IMR-90 (cell line): ENCODE measurements around the gene SUN1. TPM values are rescaled to one million over a fixed set of nuclear protein-coding genes. Genes with fewer than 3 reads are reported as not detected.

ENCODE experiments used
- ATAC-seq: fragments of 200-7000 bp; cut with Tn5 transposase; 2 replicates; pipeline ENCODE4 v1.9.1; 2020; ENCODE audit warnings: low read depth, mild to moderate bottlenecking, moderate library complexity
- BruUV-seq: library from RNA; stranded (reverse); fragments of 400-500 nt; replicated peaks from 2 replicates; lab custom pipeline; 2021; lab: Mats Ljungman, UMichigan
- CTCF ChIA-PET: fragments of 300-600 bp; formaldehyde crosslinking; extraction: SDS; loops from one replicate; lab custom pipeline; 2021; ENCODE audit warnings: antibody characterized with exemption; lab: Yijun Ruan, JAX
- POLR2A ChIA-PET: fragments of 300-600 bp; sonication (Branson Sonifier 250); formaldehyde crosslinking; loops from one replicate; lab custom pipeline; 2022; ENCODE audit warnings: antibody characterized with exemption; ENCODE audit not compliant: unreplicated experiment; lab: Charles Lee
- DNase-seq: peaks from one replicate; pipeline ENCODE4 v3.0.0; 2013
- H2AFZ ChIP-seq: replicated peaks from 2 replicates; pipeline ENCODE3; 2013; ENCODE audit warnings: low read length, mild to moderate bottlenecking; ENCODE audit not compliant: poor library complexity
- H2AK5ac ChIP-seq: 2 replicates; pipeline ENCODE4 v1.6.1; 2013; ENCODE audit warnings: low read depth, low read length, inconsistent platforms
- H2AK9ac ChIP-seq: replicated peaks from 2 replicates; pipeline ENCODE3; 2013; ENCODE audit warnings: mild to moderate bottlenecking, low read depth, low read length, moderate library complexity; ENCODE audit not compliant: poor library complexity
- H2BK120ac ChIP-seq: 2 replicates; pipeline ENCODE4 v1.6.1; 2013; ENCODE audit warnings: low read depth, low read length, inconsistent platforms
- H2BK15ac ChIP-seq: 3 replicates; pipeline ENCODE4 v1.6.1; 2013; ENCODE audit warnings: low read depth, low read length, inconsistent platforms
- H2BK20ac ChIP-seq: 2 replicates; pipeline ENCODE4 v1.6.1; 2013; ENCODE audit warnings: low read depth, mild to moderate bottlenecking, inconsistent platforms, low read length, moderate library complexity
- H2BK5ac ChIP-seq: 2 replicates; pipeline ENCODE4 v1.6.1; 2013; ENCODE audit warnings: mild to moderate bottlenecking, low read depth, low read length, inconsistent platforms; ENCODE audit not compliant: poor library complexity, severe bottlenecking
- H3K14ac ChIP-seq: replicated peaks from 2 replicates; pipeline ENCODE4 v1.6.1; 2013; ENCODE audit warnings: low read depth, low read length, inconsistent platforms
- H3K18ac ChIP-seq: 2 replicates; pipeline ENCODE4 v1.6.1; 2013; ENCODE audit warnings: low read depth, low read length, control low read depth
- H3K23ac ChIP-seq: 2 replicates; pipeline ENCODE4 v1.6.1; 2013; ENCODE audit warnings: low read depth, low read length, inconsistent platforms
- H3K27ac ChIP-seq: 2 replicates; pipeline ENCODE4 v1.5.1; 2013; ENCODE audit warnings: mild to moderate bottlenecking, control low read depth, low read length; ENCODE audit not compliant: insufficient read depth
- H3K27me3 ChIP-seq: 2 replicates; pipeline ENCODE4 v1.6.1; 2013; ENCODE audit warnings: low read length; ENCODE audit not compliant: control insufficient read depth, insufficient read depth
- H3K36me3 ChIP-seq: 2 replicates; pipeline ENCODE4 v1.6.1; 2013; ENCODE audit warnings: low read length, mixed read lengths; ENCODE audit not compliant: control insufficient read depth, insufficient read depth
- H3K4ac ChIP-seq: 2 replicates; pipeline ENCODE4 v1.6.1; 2013; ENCODE audit warnings: low read depth, low read length, inconsistent platforms
- H3K4me1 ChIP-seq: 2 replicates; pipeline ENCODE4 v1.6.1; 2013; ENCODE audit warnings: low read length, mixed read lengths; ENCODE audit not compliant: control insufficient read depth, insufficient read depth
- H3K4me2 ChIP-seq: 2 replicates; pipeline ENCODE4 v1.6.1; 2013; ENCODE audit warnings: low read depth, mild to moderate bottlenecking, control low read depth, low read length, moderate library complexity
- H3K4me3 ChIP-seq: 2 replicates; pipeline ENCODE4 v1.5.1; 2013; ENCODE audit warnings: low read depth, mild to moderate bottlenecking, control low read depth, low read length, moderate library complexity; ENCODE audit not compliant: insufficient read depth
- H3K56ac ChIP-seq: 2 replicates; pipeline ENCODE4 v1.6.1; 2013; ENCODE audit warnings: low read length, inconsistent platforms; ENCODE audit not compliant: insufficient read depth; ENCODE audit errors: extremely low read depth
- H3K79me1 ChIP-seq, 2 experiments: 2 replicates each; pipeline ENCODE4 v1.6.1; 2013; ENCODE audit warnings: low read length in 2 of 2, inconsistent platforms in 1 of 2, low read depth in 1 of 2
- H3K9ac ChIP-seq: 2 replicates; pipeline ENCODE4 v1.6.1; 2013; ENCODE audit warnings: low read depth, low read length, control low read depth
- H3K9me1 ChIP-seq: 2 replicates; pipeline ENCODE4 v1.6.1; 2013; ENCODE audit warnings: low read length, inconsistent platforms; ENCODE audit not compliant: insufficient read depth
- H3K9me3 ChIP-seq: 2 replicates; pipeline ENCODE4 v1.6.1; 2013; ENCODE audit warnings: low read length; ENCODE audit not compliant: control insufficient read depth, insufficient read depth
- H4K20me1 ChIP-seq: 2 replicates; pipeline ENCODE4 v1.6.1; 2013; ENCODE audit warnings: low read length, inconsistent platforms; ENCODE audit not compliant: insufficient read depth
- H4K5ac ChIP-seq: 2 replicates; pipeline ENCODE4 v1.6.1; 2013; ENCODE audit warnings: mild to moderate bottlenecking, low read depth, low read length, control low read depth
- H4K8ac ChIP-seq, 2 experiments: 2 replicates each; pipeline ENCODE4 v1.6.1; 2013; ENCODE audit warnings: low read depth in 2 of 2, low read length in 2 of 2, control low read depth in 1 of 2, inconsistent platforms in 1 of 2
- H4K91ac ChIP-seq: 2 replicates; pipeline ENCODE4 v1.6.1; 2013; ENCODE audit warnings: low read depth, low read length, inconsistent platforms; ENCODE audit not compliant: insufficient read depth
- BHLHE40 ChIP-seq: fragments of 150-350 bp; IDR thresholded peaks from 2 replicates; pipeline ENCODE4 v1.6.1; 2016; ENCODE audit warnings: mild to moderate bottlenecking, low read depth, low read length
- RCOR1 ChIP-seq: IDR thresholded peaks from 2 replicates; pipeline ENCODE4 v1.6.1; 2012; ENCODE audit warnings: mild to moderate bottlenecking, low read length, improper control_type of control experiment; ENCODE audit not compliant: insufficient replicate concordance
- WGBS, 2 experiments: methylation state at CpG; one replicate each; pipeline versions ENCODE4 v1.1.5 to v1.1.7; 2013; ENCODE audit warnings: missing lambda C conversion rate in 2 of 2; ENCODE audit not compliant: insufficient read length in 1 of 2; ENCODE audit errors: extremely low coverage in 2 of 2; 5-methylcytosine and 5-hydroxymethylcytosine counted together
- dilution Hi-C: fragments of 300-500 bp; cut with HindIII; formaldehyde crosslinking; loops from one replicate; pipeline ENCODE4 v1.14.3; 2018; ENCODE audit warnings: low sequenced_read_pairs; ENCODE audit not compliant: unreplicated experiment
- in situ Hi-C: fragments of 300-500 bp; cut with MboI; formaldehyde crosslinking; loops from 3 replicates; pipeline ENCODE4 v1.14.3; 2019; ENCODE audit warnings: low sequenced_read_pairs, inconsistent platforms, mixed read lengths
- intact Hi-C: fragments of 100-400 bp; cut with micrococcal nuclease; formaldehyde crosslinking; loops from 2 replicates; pipeline ENCODE4 v1.10.0; 2022
- polyA plus RNA-seq, 3 experiments: library from polyadenylated mRNA; depleted of rRNA; stranded (reverse); fragments of >200 nt; gene quantifications; 2 replicates each; pipeline ENCODE4 v1.2.3, GENCODE V29; 2012; ENCODE audit warnings: low replicate concordance in 1 of 3
- total RNA-seq: library from RNA; depleted of rRNA; stranded (reverse); fragments of >200 nt; gene quantifications from 2 replicates; pipeline ENCODE4 v1.2.3, GENCODE V29; 2012

Gene SUN1
- total and polyA plus RNA-seq, 2 of the 4 experiments (the other 2 are of a cell fraction): 113 to 239 TPM

GRCh38 chr7:859359-860030 lies 27.2 kb downstream of the SUN1 start:
- Histone ChIP-seq H3K4me2 (no peak overlapping the region), H3K4me3 (no peak overlapping the region), H3K23ac (no peak overlapping the region), H3K14ac (no peak overlapping the region), H2BK5ac (no peak overlapping the region), H4K8ac (no peak overlapping the region), H3K18ac (no peak overlapping the region), H2AK5ac (no peak overlapping the region), H3K56ac (no peak overlapping the region), H2BK120ac (no peak overlapping the region), H4K20me1 (no peaks in the 10 kb centered on the region; the same call in 1 of the 2 replicates), H3K9ac (no peak overlapping the region), H3K9me3 (no peaks in the 10 kb centered on the region), H3K4ac (no peak overlapping the region), H3K79me1 (peaks cover 2 to 9% of the 10 kb centered on the region in 2 experiments; a peak in 2 of 4 replicates), H2BK20ac (no peak overlapping the region), H3K4me1 (no peaks in the 10 kb centered on the region), H3K36me3 (peaks cover 65% of the 10 kb centered on the region), H2AFZ (no peak overlapping the region), H2BK15ac (no peak overlapping the region), H4K5ac (no peak overlapping the region), H4K91ac (no peak overlapping the region), H2AK9ac (no peak overlapping the region), H3K27me3 (no peaks in the 10 kb centered on the region), H3K27ac (no peak overlapping the region), H3K9me1 (no peaks in the 10 kb centered on the region)
- WGBS, 2 experiments: 80% methylated on average over 2 of the region's 16 CpGs; no CpG with 5 or more reads in 1 of the 2 experiments
- dilution Hi-C loops (no loop called here), in situ Hi-C loops (no loop called here), intact Hi-C loops (no loop called here)
- no peak for ATAC-seq
- CTCF ChIA-PET: interaction anchor here (1.8 kb wide), 1 partner anchor 8 kb away, joined by 4 read pairs; no protein-coding TSS in a partner anchor
- TF ChIP-seq BHLHE40 (no peak), RCOR1 (no peak)
- no TSS peak for BruUV-seq
- DNase-seq: no peak
- POLR2A ChIA-PET: no interaction called here
